Peyer's patch (tissue), 4 donors: ENCODE measurements around the gene SETD6.

Experiments used
- CTCF ChIP-seq, 6 experiments: fragments of 450-650 bp in 4 of 6; fragments of 200-600 bp in 2 of 6; sonication (generic) in 1 of 6; IDR thresholded peaks; one replicate each; pipeline ENCODE4 v1.5.1; 2017 to 2019; ENCODE audit warnings: antibody characterized with exemption in 6 of 6, mild to moderate bottlenecking in 3 of 6, moderate library complexity in 1 of 6
- POLR2A ChIP-seq, 2 donors: fragments of 450-650 bp; IDR thresholded peaks; one replicate each; pipeline ENCODE4 v1.5.1; 2017; ENCODE audit warnings: antibody characterized with exemption in 2 of 2, mild to moderate bottlenecking in 2 of 2, moderate library complexity in 2 of 2

- no peak for TF ChIP-seq POLR2A (IDR thresholded peaks at IDR 0.05)
- no peak for TF ChIP-seq CTCF (IDR thresholded peaks at IDR 0.05)
Measured at GRCh38 chr16:58509256-58510096, 5.8 kb upstream of the SETD6 start.
